Fibroblast of lung (primary cell): Measurements from ENCODE around the gene SLIT3.

Experiments
- EZH2 ChIP-seq: IDR thresholded peaks from 2 replicates; pipeline ENCODE4 v1.5.1; 2012; ENCODE audit warnings: low read length, control low read depth, mild to moderate bottlenecking; ENCODE audit errors: missing control alignments
- TF ChIP-seq, protein P1 (sequence below), 2 donors: IDR thresholded peaks in 1 of 2; conservative IDR thresholded peaks in 1 of 2; 1 replicate in 1 of 2; 2 replicates in 1 of 2; pipeline ENCODE4 v1.5.1; 2011 to 2012; ENCODE audit warnings: low read length in 2 of 2, control low read depth in 1 of 2, inconsistent platforms in 1 of 2, low read depth in 1 of 2, mild to moderate bottlenecking in 1 of 2

DNA sequence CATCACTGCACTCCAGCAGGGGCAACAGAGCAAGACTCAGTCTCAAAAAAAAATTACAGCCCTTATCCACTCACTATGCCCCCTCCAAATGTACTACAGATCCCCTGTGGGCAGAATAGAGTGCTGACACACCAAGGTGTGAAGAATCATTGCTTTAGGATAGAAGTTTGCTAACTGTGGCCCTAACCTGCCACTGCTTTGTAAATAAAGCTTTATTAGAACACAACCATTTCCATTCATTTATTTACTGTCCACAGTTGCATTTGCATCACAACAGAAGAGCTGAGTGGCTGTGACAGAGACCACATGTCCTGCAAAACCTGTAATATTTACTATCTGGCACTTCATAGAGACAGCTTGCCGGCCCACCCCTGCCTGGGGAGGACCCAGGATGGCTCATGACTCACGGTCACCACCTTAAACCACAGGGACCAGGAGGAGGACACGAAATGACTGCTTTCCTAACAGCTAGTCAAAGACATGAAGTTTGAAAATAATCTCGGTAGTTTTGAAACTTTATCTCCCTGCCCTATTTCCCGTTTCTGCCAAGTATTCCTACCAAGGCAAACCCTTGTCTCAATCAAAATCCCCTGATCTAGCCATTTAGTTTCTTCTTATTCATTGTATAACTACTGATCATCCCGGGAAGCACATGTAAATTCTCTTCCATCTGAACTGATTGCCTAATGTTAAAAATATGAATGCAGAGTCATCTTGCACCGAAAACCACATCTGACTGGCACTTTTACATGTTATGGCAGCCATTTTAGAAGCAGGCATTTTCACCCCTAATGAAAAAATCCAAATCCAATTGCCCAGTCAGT is 206.1 kb downstream of the SLIT3 start:
- TF ChIP-seq, protein P1, sequence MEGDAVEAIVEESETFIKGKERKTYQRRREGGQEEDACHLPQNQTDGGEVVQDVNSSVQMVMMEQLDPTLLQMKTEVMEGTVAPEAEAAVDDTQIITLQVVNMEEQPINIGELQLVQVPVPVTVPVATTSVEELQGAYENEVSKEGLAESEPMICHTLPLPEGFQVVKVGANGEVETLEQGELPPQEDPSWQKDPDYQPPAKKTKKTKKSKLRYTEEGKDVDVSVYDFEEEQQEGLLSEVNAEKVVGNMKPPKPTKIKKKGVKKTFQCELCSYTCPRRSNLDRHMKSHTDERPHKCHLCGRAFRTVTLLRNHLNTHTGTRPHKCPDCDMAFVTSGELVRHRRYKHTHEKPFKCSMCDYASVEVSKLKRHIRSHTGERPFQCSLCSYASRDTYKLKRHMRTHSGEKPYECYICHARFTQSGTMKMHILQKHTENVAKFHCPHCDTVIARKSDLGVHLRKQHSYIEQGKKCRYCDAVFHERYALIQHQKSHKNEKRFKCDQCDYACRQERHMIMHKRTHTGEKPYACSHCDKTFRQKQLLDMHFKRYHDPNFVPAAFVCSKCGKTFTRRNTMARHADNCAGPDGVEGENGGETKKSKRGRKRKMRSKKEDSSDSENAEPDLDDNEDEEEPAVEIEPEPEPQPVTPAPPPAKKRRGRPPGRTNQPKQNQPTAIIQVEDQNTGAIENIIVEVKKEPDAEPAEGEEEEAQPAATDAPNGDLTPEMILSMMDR (conservative IDR thresholded peaks at IDR 0.05 in 1 of 2, IDR thresholded peaks at IDR 0.05 in 1 of 2; ENCODE audit: low read depth in 1 of 2, low read length in 2 of 2): no peak
- no peak for TF ChIP-seq EZH2
